ENCODE measurements around the gene ALOX5AP.

DNA sequence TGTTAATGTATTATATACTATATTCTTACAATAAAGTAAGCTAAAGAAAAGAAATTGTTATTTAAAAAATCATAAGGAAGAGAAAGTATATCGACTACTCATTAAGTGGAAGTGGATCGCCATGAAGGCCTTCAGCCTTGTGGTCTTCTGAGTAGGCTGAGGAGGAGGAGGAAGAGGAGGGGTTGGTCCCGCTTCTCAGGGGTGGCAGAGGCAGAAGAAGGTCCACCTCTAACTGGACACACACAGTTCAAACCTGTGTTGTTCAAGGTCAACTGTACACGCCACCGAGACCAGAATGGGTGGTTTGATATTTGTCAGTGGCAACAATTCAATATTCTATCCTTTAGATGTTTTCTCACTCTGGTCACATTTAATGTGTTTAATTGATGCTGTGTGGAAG lies 67.2 kb downstream of the ALOX5AP start:
- no peak for TF ChIP-seq POLR2A (IDR thresholded peaks at IDR 0.05)
- TF ChIP-seq CTCF (IDR thresholded peaks at IDR 0.05): no peak

All from right lobe of liver (tissue), 4 donors.